Measurements from ENCODE around the gene NDUFA8.

The NDUFA8 gene

GRCh38 chr9:122159026-122159924, at the start of gene NDUFA8, which contains the start of gene MORN5:
Gene NDUFA8 (minus strand): TSS chr9:122159779. CDS start chr9:122159677, 102 bp downstream.
Gene MORN5 (plus strand): TSS chr9:122159908. CDS start chr9:122159973, 65 bp downstream.
- DNase-seq (ENCODE audit: low spot score), result peak; percentile 99

GRCh38 chr9:122207096-122207495, 47.5 kb upstream of the NDUFA8 start:
- DNase-seq (ENCODE audit: low spot score), result no peak

- peak; percentile 93 for DNase-seq (ENCODE audit: low spot score)
Observed at GRCh38 chr9:122206118-122207046, 46.8 kb upstream of the NDUFA8 start.

GRCh38 chr9:122205176-122205575, 45.6 kb upstream of the NDUFA8 start:
- no peak for DNase-seq (ENCODE audit: low spot score)

- no peak for DNase-seq (ENCODE audit: low spot score)
Observed at GRCh38 chr9:122204491-122204890, 44.9 kb upstream of the NDUFA8 start.

GRCh38 chr9:122204055-122204454, 44.5 kb upstream of the NDUFA8 start:
- no peak for DNase-seq (ENCODE audit: low spot score)

- no peak for DNase-seq (ENCODE audit: low spot score)
Observed at GRCh38 chr9:122202111-122202510, 42.5 kb upstream of the NDUFA8 start.

- no peak for DNase-seq (ENCODE audit: low spot score)
Observed at GRCh38 chr9:122201641-122202040, 42.1 kb upstream of the NDUFA8 start.

DNA sequence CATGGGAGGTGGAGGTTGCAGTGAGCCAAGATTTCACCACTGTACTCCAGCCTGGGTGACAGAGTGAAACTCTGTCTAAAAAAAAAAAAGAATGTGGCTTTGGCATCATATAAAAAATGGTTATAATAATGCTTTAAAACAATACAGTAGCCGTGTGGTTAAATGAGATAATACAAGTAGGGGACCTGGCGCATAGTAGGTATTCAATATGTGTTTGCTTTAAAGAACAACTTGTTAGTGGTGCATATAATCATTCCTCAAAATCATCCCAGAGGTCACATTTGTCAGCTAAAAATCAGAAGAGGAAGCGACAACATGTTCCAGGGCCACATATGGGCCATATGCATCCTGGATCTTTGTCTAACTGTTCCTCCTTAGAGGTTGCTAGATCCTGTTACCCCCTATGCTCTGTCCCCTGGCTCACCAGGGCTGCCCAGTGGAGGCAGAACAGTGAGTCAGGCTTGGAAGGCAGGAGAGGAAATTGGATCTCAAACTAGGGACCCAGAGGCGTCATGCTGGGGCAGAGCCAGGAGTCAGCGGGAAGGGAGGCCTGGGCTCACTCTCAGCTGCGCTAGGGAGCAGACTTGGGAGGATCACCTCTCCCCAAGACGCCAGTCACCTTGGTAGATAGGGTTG, 41.5 kb upstream of the NDUFA8 start:
- DNase-seq (ENCODE audit: low spot score), result no peak

DNA sequence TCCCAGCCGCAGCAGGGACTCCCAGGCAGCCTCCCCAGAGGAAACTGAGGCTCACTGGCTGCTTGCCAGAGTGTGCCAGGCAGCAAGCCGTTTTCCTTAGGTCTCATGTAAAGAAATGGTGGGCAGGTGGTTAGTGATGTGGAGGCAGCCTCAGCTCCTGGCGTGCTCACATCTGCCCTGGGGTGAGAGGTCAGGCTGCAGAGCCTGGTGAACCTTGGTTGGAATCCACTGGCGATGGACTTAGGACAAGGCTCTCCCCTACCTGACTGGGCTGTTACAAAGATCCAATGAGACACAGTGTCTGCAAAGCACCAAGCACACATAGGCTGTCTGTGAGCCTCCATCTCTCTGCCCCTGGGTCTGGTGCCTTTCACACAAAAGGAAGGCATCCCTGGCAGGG, 38.3 kb upstream of the NDUFA8 start:
- DNase-seq (ENCODE audit: low spot score), result no peak

DNA sequence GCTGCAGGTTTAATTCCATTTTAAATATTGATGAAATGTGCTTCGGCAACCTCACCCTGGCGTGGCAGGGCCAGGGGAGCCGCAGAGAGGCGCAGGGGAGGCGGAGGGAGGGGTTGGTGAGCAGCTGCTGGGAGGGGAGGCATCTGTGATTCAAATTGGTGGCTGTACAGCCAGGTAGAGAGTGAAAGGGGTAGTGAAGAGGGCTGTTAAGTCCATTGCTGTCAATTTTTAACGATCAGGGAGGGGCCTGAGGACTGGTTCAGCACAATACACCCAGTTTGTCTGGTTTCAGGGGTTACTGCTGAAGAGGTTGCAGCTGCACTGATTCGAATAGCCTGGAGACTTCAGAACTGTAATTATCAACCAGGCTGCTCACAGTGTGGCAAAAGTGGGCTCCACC, 37.8 kb upstream of the NDUFA8 start:
- no peak for DNase-seq (ENCODE audit: low spot score)

DNA sequence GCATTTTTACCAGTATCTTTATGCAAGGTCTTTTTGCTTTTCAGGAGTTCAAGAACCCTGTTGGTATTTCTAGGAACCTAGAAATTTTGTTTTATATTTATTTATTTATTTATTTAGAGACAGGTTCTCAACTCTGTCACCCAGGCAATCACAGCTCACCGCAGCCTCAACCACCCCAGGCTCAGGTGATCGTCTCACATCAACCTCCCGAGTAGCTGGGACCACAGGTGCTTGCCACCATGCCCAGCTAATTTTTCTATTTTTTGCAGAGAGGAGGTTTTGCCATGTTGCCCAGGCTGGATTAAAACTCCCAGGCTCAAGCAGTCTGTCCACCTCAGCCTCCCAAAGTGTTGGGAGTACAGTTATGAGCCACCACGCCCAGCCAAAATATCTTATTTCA, 36.3 kb upstream of the NDUFA8 start:
- no peak for DNase-seq (ENCODE audit: low spot score)

DNA sequence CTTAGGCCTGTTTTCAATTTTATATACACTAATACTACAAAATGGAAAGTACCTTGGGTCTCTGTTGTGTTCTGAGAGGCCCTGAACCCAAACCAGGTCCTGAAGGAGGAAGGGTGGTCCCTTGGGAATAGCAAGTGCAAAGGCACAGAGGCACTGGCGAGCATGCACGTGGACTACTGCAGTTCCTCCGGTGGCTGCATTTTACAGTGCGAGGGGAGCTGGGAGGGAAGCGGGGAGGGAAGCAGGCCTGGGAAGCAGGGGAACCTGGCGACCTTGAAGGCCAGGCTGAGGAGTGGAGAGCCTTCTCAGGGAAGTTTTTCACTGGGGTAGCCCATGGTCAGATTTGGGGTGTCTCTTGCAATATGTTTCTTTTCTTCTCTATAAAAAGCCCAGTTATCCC, 34.1 kb upstream of the NDUFA8 start:
- DNase-seq (ENCODE audit: low spot score), result no peak

DNA sequence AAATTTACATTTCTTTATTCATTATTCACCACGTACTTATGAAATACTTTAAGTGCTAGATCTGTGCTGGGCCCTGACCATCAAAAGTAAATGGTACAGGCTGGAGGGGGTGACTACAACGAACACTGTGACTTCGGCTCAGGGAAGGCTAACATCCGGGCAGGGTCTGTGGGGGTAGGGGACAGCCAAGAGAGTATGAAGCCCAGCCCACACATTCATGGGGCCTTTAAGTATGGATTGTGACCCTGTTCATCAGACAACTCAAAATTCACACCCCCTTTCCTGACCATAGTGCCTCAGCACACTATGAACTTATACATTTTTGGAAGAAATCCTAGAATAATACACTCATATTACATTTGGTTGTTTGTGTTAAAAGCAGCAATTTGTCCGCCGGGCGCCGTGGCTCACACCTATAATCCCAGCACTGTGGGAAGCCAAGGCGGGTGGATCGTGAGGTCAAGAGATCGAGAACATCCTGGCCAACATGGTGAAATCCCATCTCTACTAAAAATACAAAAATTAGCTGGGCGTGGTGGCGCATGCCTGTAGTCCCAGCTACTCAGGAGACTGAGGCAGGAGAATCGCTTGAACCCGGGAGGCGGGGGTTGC, 33.4 kb upstream of the NDUFA8 start:
- DNase-seq (ENCODE audit: low spot score), result no peak

DNA sequence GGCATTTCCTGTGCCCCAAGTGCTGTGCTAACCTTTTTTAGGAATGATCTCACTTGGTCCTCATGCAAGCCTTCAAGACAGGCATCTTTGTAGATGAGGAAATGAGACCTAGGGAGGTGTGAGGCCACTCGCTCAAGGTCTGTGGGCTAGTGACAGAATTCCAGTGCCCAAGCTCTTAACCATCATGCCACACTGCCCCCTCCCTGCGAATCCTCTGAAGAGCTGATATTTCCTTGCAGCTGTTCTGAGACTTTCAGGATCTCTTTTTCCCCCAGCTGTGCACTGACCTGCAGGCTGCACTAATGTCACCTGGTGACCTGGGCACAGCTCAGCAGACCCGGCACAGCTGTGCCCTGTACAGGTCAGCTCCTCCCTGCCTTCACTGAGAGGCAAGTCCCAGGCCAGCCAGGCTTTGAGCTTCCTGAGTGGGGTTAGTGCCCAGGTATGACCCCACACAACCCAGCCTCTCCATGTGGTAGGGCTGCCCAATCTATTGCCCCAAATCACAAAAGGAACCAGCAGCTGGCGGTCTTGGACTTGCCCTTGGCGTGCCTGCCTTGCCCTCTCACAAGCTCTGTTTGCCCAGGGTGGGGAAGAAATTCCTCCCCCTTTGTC, 32.8 kb upstream of the NDUFA8 start:
- no peak for DNase-seq (ENCODE audit: low spot score)

- DNase-seq (ENCODE audit: low spot score), result no peak
Observed at GRCh38 chr9:122191584-122191983, 32.0 kb upstream of the NDUFA8 start.

GRCh38 chr9:122190597-122191381, 31.2 kb upstream of the NDUFA8 start:
- peak; percentile 41 for DNase-seq (ENCODE audit: low spot score)

GRCh38 chr9:122188369-122188768, 28.8 kb upstream of the NDUFA8 start:
- DNase-seq (ENCODE audit: low spot score), result no peak

DNA sequence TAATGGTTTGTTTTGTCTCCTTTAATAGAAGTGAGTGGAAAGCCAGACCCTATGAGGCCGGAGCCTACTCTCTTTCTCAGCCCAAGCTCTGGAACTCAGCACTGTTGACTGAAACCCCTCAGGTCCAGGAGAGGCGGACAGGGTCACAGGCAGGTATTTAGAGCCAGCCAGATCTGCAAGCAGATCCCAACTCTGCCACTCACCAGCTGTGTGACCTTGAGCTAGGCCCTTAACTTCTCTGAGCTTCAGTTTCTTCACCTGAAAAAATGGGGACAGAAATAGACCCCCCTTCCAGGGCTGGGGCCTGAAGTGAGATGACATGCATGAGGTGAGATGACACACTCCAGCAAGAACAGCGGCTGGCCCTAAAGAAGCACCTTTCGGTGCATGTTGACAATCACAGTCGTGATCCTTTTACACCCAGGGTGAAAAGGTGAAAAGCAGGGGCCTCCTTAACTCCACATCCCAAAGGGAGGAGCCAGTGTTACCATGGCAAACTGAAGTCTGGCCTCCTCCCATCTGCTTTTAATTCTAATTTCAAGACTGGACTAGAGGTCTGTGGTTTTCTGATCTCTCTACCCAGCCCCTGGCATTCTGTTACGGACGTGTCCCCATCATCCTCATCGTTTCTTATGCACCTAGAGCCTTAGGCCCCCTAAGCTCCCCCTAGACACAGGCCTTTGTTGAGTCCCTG, 27.3 kb upstream of the NDUFA8 start:
- DNase-seq (ENCODE audit: low spot score), result no peak

GRCh38 chr9:122186301-122186700, 26.7 kb upstream of the NDUFA8 start:
- no peak for DNase-seq (ENCODE audit: low spot score)

All from hepatic stellate cell (primary cell).